IMR-90 (cell line): Measurements from ENCODE around the gene CHD3. TPM values are rescaled to one million over a fixed set of nuclear protein-coding genes. Genes with fewer than 3 reads are reported as not detected.

Experiments used
- ATAC-seq: fragments of 200-7000 bp; cut with Tn5 transposase; 2 replicates; pipeline ENCODE4 v1.9.1; 2020; ENCODE audit warnings: low read depth, mild to moderate bottlenecking, moderate library complexity
- BruUV-seq: library from RNA; stranded (reverse); fragments of 400-500 nt; replicated peaks from 2 replicates; lab custom pipeline; 2021; lab: Mats Ljungman, UMichigan
- CTCF ChIA-PET: fragments of 300-600 bp; formaldehyde crosslinking; extraction: SDS; loops from one replicate; lab custom pipeline; 2021; ENCODE audit warnings: antibody characterized with exemption; lab: Yijun Ruan, JAX
- POLR2A ChIA-PET: fragments of 300-600 bp; sonication (Branson Sonifier 250); formaldehyde crosslinking; loops from one replicate; lab custom pipeline; 2022; ENCODE audit warnings: antibody characterized with exemption; ENCODE audit not compliant: unreplicated experiment; lab: Charles Lee
- DNase-seq: peaks from one replicate; pipeline ENCODE4 v3.0.0; 2013
- H2AFZ ChIP-seq: replicated peaks from 2 replicates; pipeline ENCODE3; 2013; ENCODE audit warnings: low read length, mild to moderate bottlenecking; ENCODE audit not compliant: poor library complexity
- H2AK5ac ChIP-seq: 2 replicates; pipeline ENCODE4 v1.6.1; 2013; ENCODE audit warnings: low read depth, low read length, inconsistent platforms
- H2AK9ac ChIP-seq: replicated peaks from 2 replicates; pipeline ENCODE3; 2013; ENCODE audit warnings: mild to moderate bottlenecking, low read depth, low read length, moderate library complexity; ENCODE audit not compliant: poor library complexity
- H2BK120ac ChIP-seq: 2 replicates; pipeline ENCODE4 v1.6.1; 2013; ENCODE audit warnings: low read depth, low read length, inconsistent platforms
- H2BK15ac ChIP-seq: 3 replicates; pipeline ENCODE4 v1.6.1; 2013; ENCODE audit warnings: low read depth, low read length, inconsistent platforms
- H2BK20ac ChIP-seq: 2 replicates; pipeline ENCODE4 v1.6.1; 2013; ENCODE audit warnings: low read depth, mild to moderate bottlenecking, inconsistent platforms, low read length, moderate library complexity
- H2BK5ac ChIP-seq: 2 replicates; pipeline ENCODE4 v1.6.1; 2013; ENCODE audit warnings: mild to moderate bottlenecking, low read depth, low read length, inconsistent platforms; ENCODE audit not compliant: poor library complexity, severe bottlenecking
- H3K14ac ChIP-seq: replicated peaks from 2 replicates; pipeline ENCODE4 v1.6.1; 2013; ENCODE audit warnings: low read depth, low read length, inconsistent platforms
- H3K18ac ChIP-seq: 2 replicates; pipeline ENCODE4 v1.6.1; 2013; ENCODE audit warnings: low read depth, low read length, control low read depth
- H3K23ac ChIP-seq: 2 replicates; pipeline ENCODE4 v1.6.1; 2013; ENCODE audit warnings: low read depth, low read length, inconsistent platforms
- H3K27ac ChIP-seq: 2 replicates; pipeline ENCODE4 v1.5.1; 2013; ENCODE audit warnings: mild to moderate bottlenecking, control low read depth, low read length; ENCODE audit not compliant: insufficient read depth
- H3K27me3 ChIP-seq: 2 replicates; pipeline ENCODE4 v1.6.1; 2013; ENCODE audit warnings: low read length; ENCODE audit not compliant: control insufficient read depth, insufficient read depth
- H3K36me3 ChIP-seq: 2 replicates; pipeline ENCODE4 v1.6.1; 2013; ENCODE audit warnings: low read length, mixed read lengths; ENCODE audit not compliant: control insufficient read depth, insufficient read depth
- H3K4ac ChIP-seq: 2 replicates; pipeline ENCODE4 v1.6.1; 2013; ENCODE audit warnings: low read depth, low read length, inconsistent platforms
- H3K4me1 ChIP-seq: 2 replicates; pipeline ENCODE4 v1.6.1; 2013; ENCODE audit warnings: low read length, mixed read lengths; ENCODE audit not compliant: control insufficient read depth, insufficient read depth
- H3K4me2 ChIP-seq: 2 replicates; pipeline ENCODE4 v1.6.1; 2013; ENCODE audit warnings: low read depth, mild to moderate bottlenecking, control low read depth, low read length, moderate library complexity
- H3K4me3 ChIP-seq: 2 replicates; pipeline ENCODE4 v1.5.1; 2013; ENCODE audit warnings: low read depth, mild to moderate bottlenecking, control low read depth, low read length, moderate library complexity; ENCODE audit not compliant: insufficient read depth
- H3K56ac ChIP-seq: 2 replicates; pipeline ENCODE4 v1.6.1; 2013; ENCODE audit warnings: low read length, inconsistent platforms; ENCODE audit not compliant: insufficient read depth; ENCODE audit errors: extremely low read depth
- H3K79me1 ChIP-seq, 2 experiments: 2 replicates each; pipeline ENCODE4 v1.6.1; 2013; ENCODE audit warnings: low read length in 2 of 2, inconsistent platforms in 1 of 2, low read depth in 1 of 2
- H3K9ac ChIP-seq: 2 replicates; pipeline ENCODE4 v1.6.1; 2013; ENCODE audit warnings: low read depth, low read length, control low read depth
- H3K9me1 ChIP-seq: 2 replicates; pipeline ENCODE4 v1.6.1; 2013; ENCODE audit warnings: low read length, inconsistent platforms; ENCODE audit not compliant: insufficient read depth
- H3K9me3 ChIP-seq: 2 replicates; pipeline ENCODE4 v1.6.1; 2013; ENCODE audit warnings: low read length; ENCODE audit not compliant: control insufficient read depth, insufficient read depth
- H4K20me1 ChIP-seq: 2 replicates; pipeline ENCODE4 v1.6.1; 2013; ENCODE audit warnings: low read length, inconsistent platforms; ENCODE audit not compliant: insufficient read depth
- H4K5ac ChIP-seq: 2 replicates; pipeline ENCODE4 v1.6.1; 2013; ENCODE audit warnings: mild to moderate bottlenecking, low read depth, low read length, control low read depth
- H4K8ac ChIP-seq, 2 experiments: 2 replicates each; pipeline ENCODE4 v1.6.1; 2013; ENCODE audit warnings: low read depth in 2 of 2, low read length in 2 of 2, control low read depth in 1 of 2, inconsistent platforms in 1 of 2
- H4K91ac ChIP-seq: 2 replicates; pipeline ENCODE4 v1.6.1; 2013; ENCODE audit warnings: low read depth, low read length, inconsistent platforms; ENCODE audit not compliant: insufficient read depth
- BHLHE40 ChIP-seq: fragments of 150-350 bp; IDR thresholded peaks from 2 replicates; pipeline ENCODE4 v1.6.1; 2016; ENCODE audit warnings: mild to moderate bottlenecking, low read depth, low read length
- CEBPB ChIP-seq: IDR thresholded peaks from 2 replicates; pipeline ENCODE4 v1.6.1; 2012; ENCODE audit warnings: low read depth, low read length, improper control_type of control experiment
- FOS ChIP-seq: fragments of 150-350 bp; IDR thresholded peaks from 2 replicates; pipeline ENCODE4 v1.6.1; 2016; ENCODE audit warnings: low read depth, low read length
- MAFK ChIP-seq: IDR thresholded peaks from 2 replicates; pipeline ENCODE4 v1.6.1; 2012; ENCODE audit warnings: low read depth, low read length, improper control_type of control experiment
- MXI1 ChIP-seq: IDR thresholded peaks from 2 replicates; pipeline ENCODE4 v1.6.1; 2012; ENCODE audit warnings: low read depth, mild to moderate bottlenecking, low read length, moderate library complexity, borderline replicate concordance
- NFE2L2 ChIP-seq: fragments of 150-350 bp; IDR thresholded peaks from 2 replicates; pipeline ENCODE4 v1.6.1; 2016; ENCODE audit warnings: low read depth, mild to moderate bottlenecking, low read length
- POLR2A ChIP-seq: IDR thresholded peaks from 2 replicates; pipeline ENCODE4 v1.6.1; 2012; ENCODE audit warnings: mild to moderate bottlenecking, low read depth, low read length
- RAD21 ChIP-seq: IDR thresholded peaks from 2 replicates; pipeline ENCODE4 v1.6.1; 2012; ENCODE audit warnings: low read length, improper control_type of control experiment
- SMC3 ChIP-seq: fragments of 150-350 bp; IDR thresholded peaks from 2 replicates; pipeline ENCODE4 v1.6.1; 2016; ENCODE audit warnings: low read depth, mild to moderate bottlenecking, antibody characterized with exemption, low read length, moderate library complexity
- WGBS, 2 experiments: methylation state at CpG; one replicate each; pipeline versions ENCODE4 v1.1.5 to v1.1.7; 2013; ENCODE audit warnings: missing lambda C conversion rate in 2 of 2; ENCODE audit not compliant: insufficient read length in 1 of 2; ENCODE audit errors: extremely low coverage in 2 of 2; 5-methylcytosine and 5-hydroxymethylcytosine counted together
- dilution Hi-C: fragments of 300-500 bp; cut with HindIII; formaldehyde crosslinking; loops from one replicate; pipeline ENCODE4 v1.14.3; 2018; ENCODE audit warnings: low sequenced_read_pairs; ENCODE audit not compliant: unreplicated experiment
- in situ Hi-C: fragments of 300-500 bp; cut with MboI; formaldehyde crosslinking; loops from 3 replicates; pipeline ENCODE4 v1.14.3; 2019; ENCODE audit warnings: low sequenced_read_pairs, inconsistent platforms, mixed read lengths
- intact Hi-C: fragments of 100-400 bp; cut with micrococcal nuclease; formaldehyde crosslinking; loops from 2 replicates; pipeline ENCODE4 v1.10.0; 2022
- polyA plus RNA-seq, 3 experiments: library from polyadenylated mRNA; depleted of rRNA; stranded (reverse); fragments of >200 nt; gene quantifications; 2 replicates each; pipeline ENCODE4 v1.2.3, GENCODE V29; 2012; ENCODE audit warnings: low replicate concordance in 1 of 3
- total RNA-seq: library from RNA; depleted of rRNA; stranded (reverse); fragments of >200 nt; gene quantifications from 2 replicates; pipeline ENCODE4 v1.2.3, GENCODE V29; 2012
- TF ChIP-seq, protein P1 (sequence below): conservative IDR thresholded peaks from 2 replicates; pipeline ENCODE4 v1.5.1; 2012; ENCODE audit warnings: mild to moderate bottlenecking, low read depth, low read length, improper control_type of control experiment
- TF ChIP-seq, protein P2 (sequence below): fragments of 150-350 bp; IDR thresholded peaks from 2 replicates; pipeline ENCODE4 v1.6.1; 2016; ENCODE audit warnings: low read depth, mild to moderate bottlenecking, low read length, moderate library complexity, borderline replicate concordance
- TF ChIP-seq, protein P3 (sequence below): fragments of 150-350 bp; IDR thresholded peaks from 2 replicates; pipeline ENCODE4 v1.6.1; 2017; ENCODE audit warnings: mild to moderate bottlenecking, antibody characterized with exemption, low read length, low read depth

Gene CHD3
- total and polyA plus RNA-seq, 2 of the 4 experiments (the other 2 are of a cell fraction), result 65.4 to 78.1 TPM

DNA sequence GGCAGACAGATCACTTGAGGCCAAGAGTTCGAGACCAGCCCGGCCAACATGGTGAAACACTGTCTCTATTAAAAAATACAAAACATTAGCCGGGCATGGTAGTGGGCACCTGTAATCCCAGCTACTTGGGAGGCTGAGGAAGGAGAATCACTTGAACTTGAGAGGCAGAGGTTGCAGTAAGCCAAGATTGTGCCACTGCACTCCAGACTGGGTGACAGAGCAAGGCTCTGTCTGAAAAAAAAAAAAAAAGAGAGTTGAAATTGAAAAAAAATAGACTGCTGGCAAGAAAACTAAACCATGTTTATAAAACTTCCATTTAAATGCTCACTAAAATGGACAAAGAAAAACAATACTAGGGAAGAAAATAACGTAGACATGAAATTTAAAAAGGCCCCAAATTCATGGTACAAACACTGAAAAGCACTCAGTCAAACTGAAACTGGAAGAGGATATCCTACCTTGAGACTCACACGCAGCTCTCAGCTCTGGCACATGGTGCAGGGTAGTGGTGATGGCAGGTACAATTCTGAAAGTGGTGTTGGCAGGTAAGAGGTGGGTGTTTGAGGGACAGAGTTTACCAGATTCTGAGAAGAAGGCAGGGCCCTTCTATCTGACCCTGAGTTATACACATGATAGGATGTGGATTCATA lies 62.7 kb downstream of the CHD3 start:
- ATAC-seq, result no peak
- no peaks in the 10 kb centered on the region for H3K79me1 ChIP-seq
- intact Hi-C loops (no loop called here), dilution Hi-C loops (no loop called here), in situ Hi-C loops (no loop called here)
- no peak overlapping the region for H3K18ac ChIP-seq
- H4K5ac ChIP-seq, result no peak overlapping the region
- no peak for DNase-seq
- no peak overlapping the region for H2AK5ac ChIP-seq
- H3K4me2 ChIP-seq, result no peak overlapping the region
- H3K4me1 ChIP-seq, result no peaks in the 10 kb centered on the region
- H3K27me3 ChIP-seq, result no peaks in the 10 kb centered on the region
- H3K14ac ChIP-seq, result no peak overlapping the region
- CTCF ChIA-PET, result no interaction called here
- TF ChIP-seq POLR2A (no peak), MXI1 (no peak), NFE2L2 (no peak), BHLHE40 (no peak), FOS (no peak), CEBPB (no peak), SMC3 (no peak), RAD21 (no peak), MAFK (no peak)
- TF ChIP-seq, protein P1, sequence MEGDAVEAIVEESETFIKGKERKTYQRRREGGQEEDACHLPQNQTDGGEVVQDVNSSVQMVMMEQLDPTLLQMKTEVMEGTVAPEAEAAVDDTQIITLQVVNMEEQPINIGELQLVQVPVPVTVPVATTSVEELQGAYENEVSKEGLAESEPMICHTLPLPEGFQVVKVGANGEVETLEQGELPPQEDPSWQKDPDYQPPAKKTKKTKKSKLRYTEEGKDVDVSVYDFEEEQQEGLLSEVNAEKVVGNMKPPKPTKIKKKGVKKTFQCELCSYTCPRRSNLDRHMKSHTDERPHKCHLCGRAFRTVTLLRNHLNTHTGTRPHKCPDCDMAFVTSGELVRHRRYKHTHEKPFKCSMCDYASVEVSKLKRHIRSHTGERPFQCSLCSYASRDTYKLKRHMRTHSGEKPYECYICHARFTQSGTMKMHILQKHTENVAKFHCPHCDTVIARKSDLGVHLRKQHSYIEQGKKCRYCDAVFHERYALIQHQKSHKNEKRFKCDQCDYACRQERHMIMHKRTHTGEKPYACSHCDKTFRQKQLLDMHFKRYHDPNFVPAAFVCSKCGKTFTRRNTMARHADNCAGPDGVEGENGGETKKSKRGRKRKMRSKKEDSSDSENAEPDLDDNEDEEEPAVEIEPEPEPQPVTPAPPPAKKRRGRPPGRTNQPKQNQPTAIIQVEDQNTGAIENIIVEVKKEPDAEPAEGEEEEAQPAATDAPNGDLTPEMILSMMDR, result no peak
- TF ChIP-seq, protein P2, sequence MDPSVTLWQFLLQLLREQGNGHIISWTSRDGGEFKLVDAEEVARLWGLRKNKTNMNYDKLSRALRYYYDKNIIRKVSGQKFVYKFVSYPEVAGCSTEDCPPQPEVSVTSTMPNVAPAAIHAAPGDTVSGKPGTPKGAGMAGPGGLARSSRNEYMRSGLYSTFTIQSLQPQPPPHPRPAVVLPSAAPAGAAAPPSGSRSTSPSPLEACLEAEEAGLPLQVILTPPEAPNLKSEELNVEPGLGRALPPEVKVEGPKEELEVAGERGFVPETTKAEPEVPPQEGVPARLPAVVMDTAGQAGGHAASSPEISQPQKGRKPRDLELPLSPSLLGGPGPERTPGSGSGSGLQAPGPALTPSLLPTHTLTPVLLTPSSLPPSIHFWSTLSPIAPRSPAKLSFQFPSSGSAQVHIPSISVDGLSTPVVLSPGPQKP, result no peak
- TF ChIP-seq, protein P3, sequence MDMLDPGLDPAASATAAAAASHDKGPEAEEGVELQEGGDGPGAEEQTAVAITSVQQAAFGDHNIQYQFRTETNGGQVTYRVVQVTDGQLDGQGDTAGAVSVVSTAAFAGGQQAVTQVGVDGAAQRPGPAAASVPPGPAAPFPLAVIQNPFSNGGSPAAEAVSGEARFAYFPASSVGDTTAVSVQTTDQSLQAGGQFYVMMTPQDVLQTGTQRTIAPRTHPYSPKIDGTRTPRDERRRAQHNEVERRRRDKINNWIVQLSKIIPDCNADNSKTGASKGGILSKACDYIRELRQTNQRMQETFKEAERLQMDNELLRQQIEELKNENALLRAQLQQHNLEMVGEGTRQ, result no peak
- POLR2A ChIA-PET, result no interaction called here
- peaks cover 20% of the 10 kb centered on the region for H3K36me3 ChIP-seq
- H3K4me3 ChIP-seq, result no peak overlapping the region
- no peak overlapping the region for H2BK5ac ChIP-seq
- no peak overlapping the region for H3K56ac ChIP-seq
- H2BK20ac ChIP-seq, result no peak overlapping the region
- no peak overlapping the region for H3K9ac ChIP-seq
- H4K20me1 ChIP-seq, result no peaks in the 10 kb centered on the region
- no peaks in the 10 kb centered on the region for H3K9me1 ChIP-seq
- BruUV-seq, result no TSS peak
- H2AFZ ChIP-seq, result no peak overlapping the region
- H2BK120ac ChIP-seq, result no peak overlapping the region
- no CpG with 5 or more reads among the region's 5 CpGs for WGBS, 2 experiments
- no peak overlapping the region for H4K8ac ChIP-seq
- no peak overlapping the region for H3K27ac ChIP-seq
- H4K91ac ChIP-seq, result no peak overlapping the region
- H3K23ac ChIP-seq, result no peak overlapping the region
- no peak overlapping the region for H2AK9ac ChIP-seq
- H3K4ac ChIP-seq, result no peak overlapping the region
- H3K9me3 ChIP-seq, result no peaks in the 10 kb centered on the region
- no peak overlapping the region for H2BK15ac ChIP-seq
